Measurements from ENCODE around the gene EMC10.
A peak's percentile ranks its signal among the peaks of the same experiment; 100 is the strongest.
"Not testable (repeated sequence)": the region's sequence is repeated elsewhere in the genome, so short reads cannot be mapped to it uniquely, and the experiment has no call there.

EMC10 gene

GRCh38 chr19:50460161-50460765, 16.0 kb upstream of the EMC10 start:
- TF ChIP-seq ZNF274 (IDR thresholded peaks at IDR 0.05; ENCODE audit: low read depth, low read length), result no peak
- no peak overlapping the region; the same call in 1 of the 2 replicates for H3K4me3 ChIP-seq (ENCODE audit: low read length)

- H3K4me3 ChIP-seq (ENCODE audit: low read length), result no peak overlapping the region
- no peak for TF ChIP-seq ZNF274 (IDR thresholded peaks at IDR 0.05; ENCODE audit: low read depth, low read length)
Measured at GRCh38 chr19:50461066-50461875, 15.0 kb upstream of the EMC10 start.

- no peak for TF ChIP-seq ZNF274 (IDR thresholded peaks at IDR 0.05; ENCODE audit: low read depth, low read length)
- H3K4me3 ChIP-seq (ENCODE audit: low read length), result no peak overlapping the region
Measured at GRCh38 chr19:50462970-50463369, 13.3 kb upstream of the EMC10 start.

GRCh38 chr19:50464348-50464747, 12.0 kb upstream of the EMC10 start:
- no peak overlapping the region for H3K4me3 ChIP-seq (ENCODE audit: low read length)
- no peak for TF ChIP-seq ZNF274 (IDR thresholded peaks at IDR 0.05; ENCODE audit: low read depth, low read length)

GRCh38 chr19:50465000-50465399, 11.3 kb upstream of the EMC10 start:
- no peak for TF ChIP-seq ZNF274 (IDR thresholded peaks at IDR 0.05; ENCODE audit: low read depth, low read length)

DNA sequence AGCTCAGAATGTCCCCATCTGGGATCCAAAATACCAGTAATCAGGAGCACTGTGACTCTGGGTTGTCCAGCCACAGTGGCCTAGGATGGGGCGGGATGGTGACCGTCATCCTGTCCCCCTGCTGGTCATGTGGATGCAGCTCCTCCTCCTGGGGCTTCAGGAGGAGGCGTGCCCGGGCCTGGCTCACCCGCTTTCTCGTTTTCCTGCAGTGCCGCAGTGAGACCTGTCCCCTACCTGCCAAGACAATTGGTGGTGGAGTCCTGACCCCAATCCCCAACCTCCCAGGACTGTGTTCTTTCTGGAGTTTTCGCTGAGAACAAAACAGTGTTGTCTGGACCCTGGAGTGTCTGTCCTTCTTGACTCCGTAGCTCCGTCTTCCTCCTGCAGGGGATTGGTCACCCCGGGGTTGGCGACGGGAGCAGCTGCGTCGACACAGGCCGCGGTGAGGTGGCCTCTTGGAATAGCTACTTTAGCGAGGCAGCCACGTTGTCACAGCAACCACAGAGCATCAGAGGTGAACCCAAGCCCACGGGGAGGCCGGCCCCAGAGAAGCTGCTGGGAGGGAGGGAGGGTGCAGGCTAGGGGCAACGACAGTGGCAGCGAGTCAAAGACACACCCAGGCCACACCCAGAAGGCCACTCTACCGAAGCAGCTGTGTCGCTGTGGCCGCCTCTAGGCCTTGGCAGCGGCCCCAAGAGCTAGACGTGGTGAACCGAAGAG, 10.2 kb upstream of the EMC10 start:
- H3K4me3 ChIP-seq (ENCODE audit: low read length), result no peak overlapping the region

More at GRCh38 chr19:50465000-50465399, 11.3 kb upstream of the EMC10 start:
- no peak overlapping the region for H3K4me3 ChIP-seq (ENCODE audit: low read length)

DNA sequence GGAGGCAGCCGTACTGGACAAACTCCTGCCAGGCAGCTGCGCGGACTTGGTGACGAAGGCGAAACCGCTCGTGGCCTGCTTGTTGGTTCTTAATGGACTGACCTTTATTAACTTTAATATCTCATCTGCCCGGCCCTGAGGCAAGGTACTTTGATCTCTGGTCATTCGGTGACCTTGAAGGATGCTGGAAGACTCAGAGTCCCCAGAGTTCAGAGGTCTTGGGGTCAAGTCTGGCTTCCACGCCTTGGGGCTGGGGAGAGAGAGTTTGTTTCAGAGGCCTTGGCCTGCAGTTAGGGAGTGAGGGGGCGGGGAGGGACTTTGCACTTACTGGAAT, 9.6 kb upstream of the EMC10 start:
- no peak for TF ChIP-seq ZNF274 (IDR thresholded peaks at IDR 0.05; ENCODE audit: low read depth, low read length)
- no peak overlapping the region for H3K4me3 ChIP-seq (ENCODE audit: low read length)

More for the DNA sequence above, 10.2 kb upstream of the EMC10 start:
- TF ChIP-seq ZNF274 (IDR thresholded peaks at IDR 0.05; ENCODE audit: low read depth, low read length), result no peak

DNA sequence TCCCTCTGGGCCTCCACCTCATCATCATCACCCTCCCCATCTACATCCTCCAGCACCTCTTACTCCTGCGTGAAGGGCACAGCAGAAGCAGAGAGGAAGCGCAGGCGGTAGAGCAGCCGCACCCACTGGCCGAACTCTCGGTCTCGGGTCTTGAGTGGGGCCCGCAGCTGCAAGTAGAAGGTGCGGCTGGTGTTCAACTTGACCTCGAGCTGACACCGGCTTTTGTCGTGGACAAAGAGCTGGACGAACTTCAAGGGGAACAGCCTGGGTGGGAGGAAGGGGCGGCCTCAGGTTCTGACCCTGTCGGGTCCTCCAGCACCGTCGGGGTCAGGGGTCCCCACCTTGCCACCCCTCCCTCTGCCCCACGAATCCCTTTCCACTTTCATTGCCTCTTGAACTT, 8.7 kb upstream of the EMC10 start:
- no peak for TF ChIP-seq ZNF274 (IDR thresholded peaks at IDR 0.05; ENCODE audit: low read depth, low read length)

GRCh38 chr19:50468818-50469217, 7.5 kb upstream of the EMC10 start:
- TF ChIP-seq ZNF274 (IDR thresholded peaks at IDR 0.05; ENCODE audit: low read depth, low read length), result no peak
- no peak overlapping the region for H3K4me3 ChIP-seq (ENCODE audit: low read length)

More for the DNA sequence above, 8.7 kb upstream of the EMC10 start:
- no peak overlapping the region for H3K4me3 ChIP-seq (ENCODE audit: low read length)

- not testable (repeated sequence) for H3K4me3 ChIP-seq (ENCODE audit: low read length)
Measured at GRCh38 chr19:50473336-50473735, 3.0 kb upstream of the EMC10 start.

DNA sequence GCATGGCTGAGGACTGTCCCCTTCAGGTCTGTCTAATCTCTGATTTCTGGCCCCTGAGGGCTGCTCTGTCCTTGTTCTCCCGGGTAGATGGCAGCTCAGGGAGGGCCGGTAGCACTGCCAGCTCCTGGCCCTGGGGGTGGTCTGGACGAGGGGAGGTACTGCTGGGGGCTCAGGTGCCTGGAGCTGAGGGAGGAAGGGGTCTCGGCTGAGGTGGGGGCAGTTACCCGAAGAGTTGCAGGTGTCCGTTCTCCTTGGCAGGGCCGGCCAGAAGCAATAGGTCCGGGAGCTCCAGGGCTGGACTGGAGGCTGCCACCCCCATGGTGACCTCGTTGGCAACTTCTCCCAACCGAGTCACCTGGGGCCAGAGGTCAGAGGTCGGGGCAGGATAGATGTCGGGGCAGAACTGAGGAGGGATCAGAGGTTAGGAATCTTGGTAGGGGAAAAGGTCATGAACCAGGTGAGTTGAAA, 1.2 kb upstream of the EMC10 start:
- no peak for TF ChIP-seq ZNF274 (IDR thresholded peaks at IDR 0.05; ENCODE audit: low read depth, low read length)
- H3K4me3 ChIP-seq (ENCODE audit: low read length), result no peak overlapping the region

GRCh38 chr19:50475736-50476223, 527 bp upstream of the EMC10 start:
- H3K4me3 ChIP-seq (ENCODE audit: low read length), result no peak overlapping the region
- TF ChIP-seq ZNF274 (IDR thresholded peaks at IDR 0.05; ENCODE audit: low read depth, low read length), result no peak

GRCh38 chr19:50476907-50477238, 566 bp downstream of the EMC10 start:
- no peak for TF ChIP-seq ZNF274 (IDR thresholded peaks at IDR 0.05; ENCODE audit: low read depth, low read length)

DNA sequence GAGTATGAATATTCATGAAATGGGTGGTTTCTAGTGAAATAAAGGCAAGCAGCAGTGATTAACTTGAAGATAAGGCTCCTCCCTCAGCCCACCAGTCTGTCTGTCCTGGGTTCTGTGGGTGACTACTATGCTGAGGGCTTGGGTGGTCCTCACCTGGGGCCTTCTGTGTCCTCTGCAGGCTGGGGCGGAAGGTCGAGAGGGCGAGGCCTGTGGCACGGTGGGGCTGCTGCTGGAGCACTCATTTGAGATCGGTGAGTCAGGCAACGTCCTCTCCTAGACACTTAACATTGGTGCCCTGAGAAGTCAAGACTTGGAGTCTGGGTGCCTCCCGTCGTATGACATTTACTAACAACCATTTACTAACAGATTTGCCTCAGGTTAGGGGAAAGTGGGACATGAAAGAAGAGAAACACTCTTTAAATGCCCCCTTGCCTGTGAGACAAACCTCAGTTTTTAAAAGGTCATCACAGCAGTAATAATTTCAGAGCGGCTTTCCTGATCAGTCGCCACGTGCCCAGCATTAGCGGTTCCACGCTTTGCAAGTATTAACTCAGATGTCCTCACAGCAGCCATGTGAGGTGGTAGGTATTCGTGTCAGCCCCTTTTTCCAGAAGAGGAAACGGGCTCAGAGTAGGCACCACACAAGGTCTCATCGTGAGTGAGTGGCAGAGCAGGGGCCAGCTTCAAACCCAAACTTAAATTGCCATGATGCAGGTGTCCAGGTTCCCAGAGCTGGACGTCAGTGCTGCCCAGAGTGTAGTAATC, 1.6 kb downstream of the EMC10 start:
- no peak for TF ChIP-seq ZNF274 (IDR thresholded peaks at IDR 0.05; ENCODE audit: low read depth, low read length)
- H3K4me3 ChIP-seq (ENCODE audit: low read length), result peak overlapping the region; percentile 86; the same call in 1 of the 2 replicates

More at GRCh38 chr19:50476907-50477238, 566 bp downstream of the EMC10 start:
- peak overlapping the region; percentile 86 for H3K4me3 ChIP-seq (ENCODE audit: low read length)

All from GM08714 (cell line).